Measurements from ENCODE around the gene SLC16A7.

DNA sequence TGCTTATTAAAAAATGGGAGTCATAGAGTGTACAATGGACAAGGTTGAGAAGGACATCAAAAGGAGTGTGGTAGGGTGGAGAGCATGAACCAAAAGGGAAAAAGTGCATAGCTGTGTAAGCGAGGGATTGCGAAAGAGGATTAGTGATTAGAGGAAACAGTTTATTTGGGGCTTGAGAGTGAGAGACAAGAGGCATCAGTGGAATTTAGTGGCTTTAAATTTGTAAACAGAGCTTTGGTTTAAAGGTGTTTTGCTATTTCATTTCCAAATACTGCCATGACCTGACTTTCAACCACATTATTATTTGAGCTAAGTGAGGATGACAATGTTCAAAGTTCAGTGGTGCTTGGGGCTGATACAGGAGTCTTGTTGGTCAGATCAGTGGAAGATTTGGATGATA is 53.4 kb downstream of the SLC16A7 start:
- TF ChIP-seq, protein P1, sequence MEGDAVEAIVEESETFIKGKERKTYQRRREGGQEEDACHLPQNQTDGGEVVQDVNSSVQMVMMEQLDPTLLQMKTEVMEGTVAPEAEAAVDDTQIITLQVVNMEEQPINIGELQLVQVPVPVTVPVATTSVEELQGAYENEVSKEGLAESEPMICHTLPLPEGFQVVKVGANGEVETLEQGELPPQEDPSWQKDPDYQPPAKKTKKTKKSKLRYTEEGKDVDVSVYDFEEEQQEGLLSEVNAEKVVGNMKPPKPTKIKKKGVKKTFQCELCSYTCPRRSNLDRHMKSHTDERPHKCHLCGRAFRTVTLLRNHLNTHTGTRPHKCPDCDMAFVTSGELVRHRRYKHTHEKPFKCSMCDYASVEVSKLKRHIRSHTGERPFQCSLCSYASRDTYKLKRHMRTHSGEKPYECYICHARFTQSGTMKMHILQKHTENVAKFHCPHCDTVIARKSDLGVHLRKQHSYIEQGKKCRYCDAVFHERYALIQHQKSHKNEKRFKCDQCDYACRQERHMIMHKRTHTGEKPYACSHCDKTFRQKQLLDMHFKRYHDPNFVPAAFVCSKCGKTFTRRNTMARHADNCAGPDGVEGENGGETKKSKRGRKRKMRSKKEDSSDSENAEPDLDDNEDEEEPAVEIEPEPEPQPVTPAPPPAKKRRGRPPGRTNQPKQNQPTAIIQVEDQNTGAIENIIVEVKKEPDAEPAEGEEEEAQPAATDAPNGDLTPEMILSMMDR (IDR thresholded peaks at IDR 0.05) = no peak
- no peak for TF ChIP-seq POLR2A (IDR thresholded peaks at IDR 0.05)
